Measurements from ENCODE around the gene DAPK2. TPM values are rescaled to one million over a fixed set of nuclear protein-coding genes. Genes with fewer than 3 reads are reported as not detected.

The DAPK2 gene
- total RNA-seq, 1 donor from 2014 or later: 0.52 TPM

DNA sequence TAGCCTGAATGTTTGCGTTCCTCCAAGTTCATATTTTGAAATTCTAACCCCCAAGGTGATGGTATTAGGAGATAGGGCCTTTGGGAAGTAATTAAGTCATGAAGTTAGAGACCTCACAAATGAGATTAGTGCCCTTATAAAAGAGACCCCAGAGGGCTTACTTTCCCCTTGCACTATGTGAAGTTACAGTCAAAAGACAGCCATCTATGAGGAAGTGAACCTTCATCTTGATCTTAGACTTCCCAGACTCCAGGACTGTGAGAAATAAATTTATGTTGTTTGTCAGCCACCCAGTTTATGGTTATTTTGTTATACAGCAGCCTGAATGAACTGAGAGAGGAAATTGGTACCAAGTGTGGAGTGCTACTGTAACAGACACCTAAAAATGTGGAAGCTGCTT, 74.4 kb downstream of the DAPK2 start:
- no peaks in the 10 kb centered on the region for H3K27me3 ChIP-seq (ENCODE audit: insufficient read depth, low read length)
- no peaks in the 10 kb centered on the region for H3K79me2 ChIP-seq (ENCODE audit: insufficient read depth, low read length)
- H3K9ac ChIP-seq (ENCODE audit: low read length): no peak overlapping the region
- H3K4me1 Mint-ChIP-seq (ENCODE audit: low read depth, unreplicated experiment): peaks cover 2% of the 10 kb centered on the region
- H2AFZ ChIP-seq (ENCODE audit: low read depth, low read length): no peak overlapping the region
- no peaks in the 10 kb centered on the region for H3K36me3 ChIP-seq (ENCODE audit: insufficient read depth, low read length)
- H3K4me3 Mint-ChIP-seq (ENCODE audit: unreplicated experiment): no peak overlapping the region
- FAIRE-seq: no peak
- peaks cover 11% of the 10 kb centered on the region for H3K27me3 Mint-ChIP-seq (ENCODE audit: low read depth, unreplicated experiment)
- no peak overlapping the region for H3K4me2 ChIP-seq (ENCODE audit: low read length)
- H3K9me3 Mint-ChIP-seq (ENCODE audit: unreplicated experiment): no peaks in the 10 kb centered on the region
- H3K4me3 ChIP-seq (ENCODE audit: insufficient read depth, low read depth, low read length): no peak overlapping the region
- no peaks in the 10 kb centered on the region for H4K20me1 ChIP-seq (ENCODE audit: insufficient read depth, low read length)
- no peak for DNase-seq (ENCODE audit: low read depth)
- H3K27ac Mint-ChIP-seq (ENCODE audit: unreplicated experiment): no peak overlapping the region
- no peak for TF ChIP-seq CTCF (IDR thresholded peaks at IDR 0.05; ENCODE audit: insufficient read depth, low read depth, low read length)
- TF ChIP-seq EZH2 (IDR thresholded peaks at IDR 0.05; ENCODE audit: insufficient read depth, low read length): no peak
- no peak overlapping the region for H3K27ac ChIP-seq (ENCODE audit: low read depth, low read length)
- peaks cover 9% of the 10 kb centered on the region for H3K4me1 ChIP-seq (ENCODE audit: insufficient read depth, low read length)
- H3K9me3 ChIP-seq (ENCODE audit: insufficient read depth, low read depth, low read length): no peaks in the 10 kb centered on the region
- no peaks in the 10 kb centered on the region for H3K36me3 Mint-ChIP-seq (ENCODE audit: low read depth, unreplicated experiment)

DNA sequence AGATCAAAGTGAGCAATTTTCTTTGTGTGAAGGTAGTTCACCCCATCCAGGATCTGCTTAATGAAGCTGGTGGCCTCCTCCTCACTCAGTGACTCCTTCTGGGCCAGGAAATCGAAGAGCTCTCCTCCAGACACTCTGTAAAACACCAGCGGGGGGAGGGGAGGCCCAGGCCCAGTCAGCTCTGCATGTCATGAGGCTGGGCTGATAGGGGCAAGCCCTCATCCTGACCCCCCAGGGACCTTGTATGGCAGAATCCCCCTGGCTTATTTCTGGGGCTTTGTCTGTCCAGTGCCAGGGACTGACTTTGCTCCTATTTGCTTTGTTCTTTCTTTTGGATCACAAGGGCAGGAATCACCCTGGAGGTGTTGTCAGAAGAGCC, 74.9 kb downstream of the DAPK2 start:
- no peak for TF ChIP-seq CTCF (IDR thresholded peaks at IDR 0.05; ENCODE audit: insufficient read depth, low read depth, low read length)
- no peak for TF ChIP-seq EZH2 (IDR thresholded peaks at IDR 0.05; ENCODE audit: insufficient read depth, low read length)
- no peak overlapping the region for H3K4me3 ChIP-seq (ENCODE audit: insufficient read depth, low read depth, low read length)
- H3K9ac ChIP-seq (ENCODE audit: low read length): no peak overlapping the region
- no peaks in the 10 kb centered on the region for H3K9me3 Mint-ChIP-seq (ENCODE audit: unreplicated experiment)
- H3K9me3 ChIP-seq (ENCODE audit: insufficient read depth, low read depth, low read length): no peaks in the 10 kb centered on the region
- H3K4me1 ChIP-seq (ENCODE audit: insufficient read depth, low read length): peaks cover 9% of the 10 kb centered on the region
- FAIRE-seq (no peak), DNase-seq (ENCODE audit: low read depth) (no peak)
- H3K79me2 ChIP-seq (ENCODE audit: insufficient read depth, low read length): no peaks in the 10 kb centered on the region
- no peaks in the 10 kb centered on the region for H3K36me3 Mint-ChIP-seq (ENCODE audit: low read depth, unreplicated experiment)
- H3K4me1 Mint-ChIP-seq (ENCODE audit: low read depth, unreplicated experiment): peaks cover 2% of the 10 kb centered on the region
- no peak overlapping the region for H3K27ac ChIP-seq (ENCODE audit: low read depth, low read length)
- H2AFZ ChIP-seq (ENCODE audit: low read depth, low read length): no peak overlapping the region
- no peak overlapping the region for H3K4me3 Mint-ChIP-seq (ENCODE audit: unreplicated experiment)
- H3K27me3 ChIP-seq (ENCODE audit: insufficient read depth, low read length): no peaks in the 10 kb centered on the region
- no peak overlapping the region for H3K4me2 ChIP-seq (ENCODE audit: low read length)
- H3K27ac Mint-ChIP-seq (ENCODE audit: unreplicated experiment): no peak overlapping the region
- peaks cover 11% of the 10 kb centered on the region for H3K27me3 Mint-ChIP-seq (ENCODE audit: low read depth, unreplicated experiment)
- H3K36me3 ChIP-seq (ENCODE audit: insufficient read depth, low read length): no peaks in the 10 kb centered on the region
- no peaks in the 10 kb centered on the region for H4K20me1 ChIP-seq (ENCODE audit: insufficient read depth, low read length)

- Histone ChIP-seq H3K9ac (ENCODE audit: low read length) (no peak overlapping the region), H3K4me2 (ENCODE audit: low read length) (no peak overlapping the region), H3K27ac (ENCODE audit: low read depth, low read length) (no peak overlapping the region), H3K4me1 (ENCODE audit: insufficient read depth, low read length) (peaks cover 9% of the 10 kb centered on the region), H3K79me2 (ENCODE audit: insufficient read depth, low read length) (no peaks in the 10 kb centered on the region), H4K20me1 (ENCODE audit: insufficient read depth, low read length) (no peaks in the 10 kb centered on the region), H3K27me3 (ENCODE audit: insufficient read depth, low read length) (no peaks in the 10 kb centered on the region), H3K4me3 (ENCODE audit: insufficient read depth, low read depth, low read length) (no peak overlapping the region), H3K36me3 (ENCODE audit: insufficient read depth, low read length) (no peaks in the 10 kb centered on the region), H3K9me3 (ENCODE audit: insufficient read depth, low read depth, low read length) (no peaks in the 10 kb centered on the region), H2AFZ (ENCODE audit: low read depth, low read length) (no peak overlapping the region)
- no peaks in the 10 kb centered on the region for H3K36me3 Mint-ChIP-seq (ENCODE audit: low read depth, unreplicated experiment)
- H3K27ac Mint-ChIP-seq (ENCODE audit: unreplicated experiment): no peak overlapping the region
- TF ChIP-seq EZH2 (IDR thresholded peaks at IDR 0.05; ENCODE audit: insufficient read depth, low read length): no peak
- no peak for TF ChIP-seq CTCF (IDR thresholded peaks at IDR 0.05; ENCODE audit: insufficient read depth, low read depth, low read length)
- peaks cover 2% of the 10 kb centered on the region for H3K4me1 Mint-ChIP-seq (ENCODE audit: low read depth, unreplicated experiment)
- FAIRE-seq: no peak
- H3K4me3 Mint-ChIP-seq (ENCODE audit: unreplicated experiment): no peak overlapping the region
- H3K27me3 Mint-ChIP-seq (ENCODE audit: low read depth, unreplicated experiment): peaks cover 11% of the 10 kb centered on the region
- no peaks in the 10 kb centered on the region for H3K9me3 Mint-ChIP-seq (ENCODE audit: unreplicated experiment)
- no peak for DNase-seq (ENCODE audit: low read depth)
Observed at GRCh38 chr15:63970621-63971426, 75.5 kb downstream of the DAPK2 start.
